BJ (cell line): ENCODE measurements around the gene POLR3H. TPM values are rescaled to one million over a fixed set of nuclear protein-coding genes. Genes with fewer than 3 reads are reported as not detected.
A peak's percentile ranks its signal among the peaks of the same experiment; 100 is the strongest.

ENCODE experiments used
- CTCF ChIA-PET: fragments of 350-600 bp; formaldehyde crosslinking; extraction: SDS; loops from one replicate; lab custom pipeline; 2021; ENCODE audit warnings: antibody characterized with exemption, inconsistent platforms; lab: Yijun Ruan, JAX
- POLR2A ChIA-PET: fragments of 300-600 bp; sonication (Branson Sonifier 250); formaldehyde crosslinking; extraction: SDS; loops from one replicate; lab custom pipeline; 2021; ENCODE audit warnings: antibody characterized with exemption; lab: Charles Lee
- DNase-seq: peaks from one replicate; pipeline ENCODE4 v3.0.0-alpha.2; 2011; ENCODE audit warnings: low read depth
- H3K27me3 ChIP-seq: 2 replicates; pipeline ENCODE4 v1.6.0; 2011; ENCODE audit warnings: low read length; ENCODE audit not compliant: control insufficient read depth, insufficient read depth
- H3K36me3 ChIP-seq: 2 replicates; pipeline ENCODE4 v1.5.1; 2011; ENCODE audit warnings: low read length; ENCODE audit not compliant: control insufficient read depth, insufficient read depth
- H3K4me3 ChIP-seq: 2 replicates; pipeline ENCODE4 v1.5.1; 2011; ENCODE audit warnings: low read depth, mild to moderate bottlenecking, control low read depth, low read length
- CTCF ChIP-seq: IDR thresholded peaks from 2 replicates; pipeline ENCODE4 v1.5.1; 2011; ENCODE audit warnings: low read depth, mild to moderate bottlenecking, control low read depth, inconsistent platforms, low read length, moderate library complexity; ENCODE audit not compliant: insufficient read depth
- polyA plus RNA-seq: library from polyadenylated mRNA; depleted of rRNA; stranded (reverse); fragments of >200 nt; gene quantifications from 2 replicates; pipeline ENCODE4 v1.2.3, GENCODE V29; 2011

Gene POLR3H
- polyA plus RNA-seq, 1 experiment = 52.5 TPM

DNA sequence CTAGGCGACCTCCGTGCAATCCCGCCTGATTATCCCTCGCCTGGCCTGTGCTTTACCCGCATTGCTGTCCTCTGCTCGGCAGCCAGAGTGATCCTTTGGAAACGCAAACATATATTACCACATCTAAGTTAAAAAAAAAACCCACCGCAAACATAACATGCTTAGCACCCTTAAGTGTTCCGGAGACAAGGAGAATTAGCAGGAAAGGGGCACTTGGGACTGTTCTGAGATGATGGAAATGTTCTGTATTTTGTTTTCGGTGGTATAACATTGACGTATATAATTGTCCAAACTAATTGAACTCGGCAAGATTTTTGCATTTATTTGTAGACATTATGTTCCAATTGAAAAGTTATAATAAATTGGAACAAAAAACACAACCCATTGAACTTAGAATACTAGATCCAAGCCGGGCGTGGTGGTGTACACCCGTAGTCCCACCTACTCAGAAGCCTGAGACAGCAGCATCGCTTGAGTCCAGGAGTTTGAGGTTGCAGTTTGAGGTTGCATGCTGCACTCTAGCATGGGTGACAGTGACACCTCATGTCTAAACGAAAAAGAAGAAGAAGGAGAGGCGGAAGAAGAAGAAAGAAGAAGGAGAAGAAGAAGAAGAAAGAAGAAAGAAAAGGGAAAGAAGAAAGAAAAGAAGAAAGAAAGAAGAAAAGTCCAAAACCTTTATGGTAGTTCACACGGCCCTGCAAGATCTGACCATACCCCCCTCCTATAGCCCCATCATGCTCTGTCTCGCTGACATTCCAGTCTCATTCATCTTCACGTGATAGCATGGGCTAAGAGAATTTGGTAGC, 604 bp upstream of the POLR3H start:
- DNase-seq = no peak
- TF ChIP-seq CTCF = no peak
- Histone ChIP-seq H3K4me3 (peak overlapping the region; percentile 90), H3K36me3 (peaks cover 2% of the 10 kb centered on the region; the same call in 1 of the 2 replicates), H3K27me3 (no peaks in the 10 kb centered on the region)
- POLR2A ChIA-PET = no interaction called here
- CTCF ChIA-PET = interaction anchor here (1.1 to 7.1 kb wide), 3 partner anchors 23 to 53 kb away, joined by 5 to 55 read pairs (median 13); partner anchors contain the start of gene PMM1

DNA sequence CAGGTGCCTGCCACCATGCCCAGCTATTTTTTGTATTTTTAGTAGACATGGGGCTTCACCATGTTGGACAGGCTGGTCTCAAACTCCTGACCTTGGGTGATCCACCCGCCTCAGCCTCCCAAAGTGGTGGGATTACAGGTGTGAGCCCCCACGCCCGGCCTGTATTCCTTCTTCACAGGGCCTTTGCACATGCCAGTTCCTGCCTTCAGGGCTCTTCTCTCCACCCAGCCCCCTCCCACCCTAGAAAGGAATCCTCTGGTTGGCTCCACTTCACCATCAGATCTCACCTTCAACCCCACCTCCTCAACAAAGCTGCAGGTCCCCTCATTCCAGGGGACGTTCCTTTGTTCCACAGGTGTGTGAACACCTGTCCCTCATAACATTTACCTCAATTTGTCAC, 2.0 kb downstream of the POLR3H start:
- no peak for DNase-seq
- ChIA-PET CTCF (interaction anchor here (2.0 to 7.1 kb wide), 3 partner anchors 9 to 138 kb away, joined by 9 to 55 read pairs (median 11); no protein-coding TSS in a partner anchor), POLR2A (no interaction called here)
- no peak for TF ChIP-seq CTCF
- peaks cover 4% of the 10 kb centered on the region for H3K36me3 ChIP-seq
- H3K4me3 ChIP-seq = no peak overlapping the region
- no peaks in the 10 kb centered on the region for H3K27me3 ChIP-seq

DNA sequence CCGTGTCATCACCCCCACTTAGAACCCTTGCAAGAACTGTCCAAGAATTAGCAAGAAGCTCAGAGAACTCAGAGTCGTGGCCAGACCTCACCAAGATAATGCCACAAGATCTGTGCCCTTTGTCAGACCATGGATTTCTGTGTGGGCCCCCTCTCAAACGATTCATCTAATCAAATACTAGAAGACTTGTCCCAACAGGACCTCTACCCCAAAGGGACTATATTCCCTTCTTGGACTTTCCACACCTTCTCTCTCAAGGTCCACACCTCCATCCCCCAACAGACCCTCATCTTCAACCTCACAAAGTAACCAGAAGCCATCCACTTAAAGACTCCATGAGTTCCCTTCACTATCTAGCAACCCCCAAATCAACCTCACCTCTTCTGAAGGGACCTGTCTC, 2.8 kb downstream of the POLR3H start:
- no peak for DNase-seq
- TF ChIP-seq CTCF = no peak
- peaks cover 6% of the 10 kb centered on the region for H3K36me3 ChIP-seq
- ChIA-PET CTCF (interaction anchor here (1.0 to 7.1 kb wide), 3 partner anchors 14 to 56 kb away, joined by 3 to 55 read pairs (median 16); partner anchors contain the start of gene PMM1), POLR2A (no interaction called here)
- no peaks in the 10 kb centered on the region for H3K27me3 ChIP-seq
- H3K4me3 ChIP-seq = no peak overlapping the region

DNA sequence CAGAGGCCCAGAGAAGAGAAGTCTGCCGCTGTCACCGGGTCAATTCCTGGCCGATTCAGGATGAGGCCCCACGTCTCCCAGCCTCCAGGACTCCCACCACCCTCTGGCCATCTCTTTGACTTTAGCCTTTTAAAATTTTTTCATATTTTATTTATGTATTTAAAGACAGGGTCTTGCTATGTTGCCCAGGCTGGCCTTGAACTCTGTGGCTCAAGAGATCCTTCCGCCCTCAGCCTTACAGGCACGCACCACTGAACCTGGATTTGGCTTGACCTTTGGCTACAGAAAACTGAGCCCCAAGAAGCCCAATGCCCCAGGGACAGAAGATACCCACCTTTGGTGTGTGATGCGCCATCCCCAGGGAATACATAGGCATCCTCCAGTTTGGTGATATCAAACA, 3.9 kb downstream of the POLR3H start:
- no peak for TF ChIP-seq CTCF
- DNase-seq = no peak
- POLR2A ChIA-PET = no interaction called here
- H3K36me3 ChIP-seq = peaks cover 6% of the 10 kb centered on the region
- H3K27me3 ChIP-seq = no peaks in the 10 kb centered on the region
- CTCF ChIA-PET = interaction anchor here (1.1 to 7.1 kb wide), 5 partner anchors 8 to 137 kb away, joined by 3 to 55 read pairs (median 5); no protein-coding TSS in a partner anchor
- H3K4me3 ChIP-seq = no peak overlapping the region

- CTCF ChIA-PET = interaction anchor here (0.6 to 7.1 kb wide), 6 partner anchors 8 to 137 kb away, joined by 3 to 55 read pairs (median 4); no protein-coding TSS in a partner anchor
Measured at GRCh38 chr22:41540006-41540315, 4.3 kb downstream of the POLR3H start.

More at GRCh38 chr22:41540006-41540315, 4.3 kb downstream of the POLR3H start:
- DNase-seq = no peak
- H3K4me3 ChIP-seq = no peak overlapping the region
- H3K36me3 ChIP-seq = peaks cover 6% of the 10 kb centered on the region
- H3K27me3 ChIP-seq = no peaks in the 10 kb centered on the region
- POLR2A ChIA-PET = no interaction called here
- no peak for TF ChIP-seq CTCF
